SU-DHL-6 (cell line): ENCODE measurements around the gene FIBP.

Source experiments
- H2AFZ ChIP-seq: fragments of 200-600 bp; sonication (generic); 2 replicates; pipeline ENCODE4 v1.6.1; 2014; ENCODE audit warnings: low read depth, mild to moderate bottlenecking, moderate library complexity, mixed read lengths, antibody characterized with exemption, low read length; ENCODE audit not compliant: severe bottlenecking
- H3F3A ChIP-seq: fragments of 200-600 bp; shearing (Covaris generic); 2 replicates; pipeline ENCODE4 v1.6.0; 2016; ENCODE audit warnings: antibody characterized with exemption, mild to moderate bottlenecking; ENCODE audit not compliant: insufficient read depth
- H3K27ac ChIP-seq: fragments of 200-600 bp; sonication (generic); 2 replicates; pipeline ENCODE4 v1.5.1; 2016; ENCODE audit warnings: low read depth, mild to moderate bottlenecking, low read length, moderate library complexity, mixed read lengths
- H3K27me3 ChIP-seq: fragments of 200-600 bp; sonication (generic), shearing (Covaris generic); 2 replicates; pipeline ENCODE4 v1.6.0; 2014; ENCODE audit warnings: mild to moderate bottlenecking, low read length
- H3K36me3 ChIP-seq: fragments of 200-600 bp; sonication (generic); 2 replicates; pipeline ENCODE4 v1.6.1; 2014; ENCODE audit warnings: mild to moderate bottlenecking, low read length, mixed read lengths
- H3K4me2 ChIP-seq: fragments of 300-600, 200-600 bp; shearing (Covaris generic), sonication (generic); 2 replicates; pipeline ENCODE4 v1.6.0; 2014; ENCODE audit warnings: low read length, low read depth, mild to moderate bottlenecking; ENCODE audit not compliant: poor library complexity, severe bottlenecking
- H3K4me3 ChIP-seq: fragments of 200-600 bp; sonication (generic); 2 replicates; pipeline ENCODE4 v1.5.1; 2014; ENCODE audit warnings: antibody characterized with exemption, low read length, mild to moderate bottlenecking, mixed read lengths; ENCODE audit not compliant: insufficient read depth, poor library complexity, severe bottlenecking
- H3K79me2 ChIP-seq: fragments of 200-600 bp; sonication (generic); 2 replicates; pipeline ENCODE4 v1.6.1; 2014; ENCODE audit warnings: mild to moderate bottlenecking, low read length, moderate library complexity; ENCODE audit not compliant: insufficient read depth
- H3K9ac ChIP-seq: fragments of 200-600 bp; sonication (generic); 2 replicates; pipeline ENCODE4 v1.7.0; 2014; ENCODE audit warnings: mild to moderate bottlenecking, low read length
- H3K9me2 ChIP-seq: fragments of 200-600 bp; sonication (generic); replicated peaks from 2 replicates; pipeline ENCODE4 v1.6.1; 2014; ENCODE audit warnings: low read length; ENCODE audit not compliant: insufficient read depth
- H3K9me3 ChIP-seq: fragments of 200-600 bp; sonication (generic); 2 replicates; pipeline ENCODE4 v1.6.1; 2014; ENCODE audit warnings: low read length, mixed read lengths; ENCODE audit not compliant: insufficient read depth
- H4K20me1 ChIP-seq: fragments of 200-600 bp; sonication (generic); 2 replicates; pipeline ENCODE4 v1.6.1; 2014; ENCODE audit warnings: low read depth, mild to moderate bottlenecking, antibody characterized with exemption, low read length, moderate library complexity, mixed read lengths
- EZH2phosphoT487 ChIP-seq: fragments of 200-600 bp; sonication (generic), shearing (Covaris generic); conservative IDR thresholded peaks from 2 replicates; pipeline ENCODE4 v1.6.1; 2018; ENCODE audit warnings: mild to moderate bottlenecking, antibody characterized with exemption, low read length, moderate library complexity, mixed read lengths
- TF ChIP-seq, protein P1 (sequence below): fragments of 200-600 bp; sonication (generic); IDR thresholded peaks from one replicate; pipeline ENCODE4 v1.5.1; 2017; ENCODE audit warnings: antibody characterized with exemption, mild to moderate bottlenecking, low read length, moderate library complexity; ENCODE audit not compliant: insufficient read depth, poor library complexity, severe bottlenecking

Gene FIBP

DNA sequence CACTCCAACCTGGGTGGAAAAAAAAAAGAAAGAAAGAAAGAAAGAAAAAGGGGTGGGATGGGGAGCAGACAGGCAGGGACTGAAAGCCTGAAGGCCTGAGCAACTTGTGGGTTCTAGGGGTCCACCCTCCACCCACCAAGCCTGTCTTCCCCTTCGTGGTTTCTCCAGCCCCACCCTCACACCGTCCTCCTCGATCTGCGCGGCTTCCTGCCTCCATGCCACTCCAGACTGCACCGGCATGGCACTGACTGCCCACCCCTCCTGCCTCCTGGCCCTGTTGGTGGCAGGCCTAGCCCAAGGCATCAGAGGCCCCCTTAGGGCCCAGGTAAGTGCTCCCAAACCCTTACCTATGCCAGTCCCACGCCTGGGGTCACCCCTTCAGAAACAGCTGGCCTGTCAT lies 8.7 kb downstream of the FIBP start, which contains the start of gene CTSW:
Gene CTSW, plus strand, starts transcription at position 221 of the 400 bp plus-strand sequence. Its CDS starts 18 bp downstream, at position 239.
- Histone ChIP-seq H3K4me2 (no peak within 1 kb of the TSS), H3K79me2 (no peaks in the 10 kb centered on the region), H3K27me3 (no peaks in the 10 kb centered on the region), H3K27ac (no peak within 1 kb of the TSS), H3F3A (no peaks in the 10 kb centered on the region), H3K9me3 (no peaks in the 10 kb centered on the region), H2AFZ (no peak within 1 kb of the TSS), H3K9ac (no peak within 1 kb of the TSS), H3K36me3 (no peaks in the 10 kb centered on the region), H3K4me3 (no peak within 1 kb of the TSS), H3K9me2 (no peaks in the 10 kb centered on the region), H4K20me1 (no peaks in the 10 kb centered on the region)
- no peak for TF ChIP-seq EZH2phosphoT487

DNA sequence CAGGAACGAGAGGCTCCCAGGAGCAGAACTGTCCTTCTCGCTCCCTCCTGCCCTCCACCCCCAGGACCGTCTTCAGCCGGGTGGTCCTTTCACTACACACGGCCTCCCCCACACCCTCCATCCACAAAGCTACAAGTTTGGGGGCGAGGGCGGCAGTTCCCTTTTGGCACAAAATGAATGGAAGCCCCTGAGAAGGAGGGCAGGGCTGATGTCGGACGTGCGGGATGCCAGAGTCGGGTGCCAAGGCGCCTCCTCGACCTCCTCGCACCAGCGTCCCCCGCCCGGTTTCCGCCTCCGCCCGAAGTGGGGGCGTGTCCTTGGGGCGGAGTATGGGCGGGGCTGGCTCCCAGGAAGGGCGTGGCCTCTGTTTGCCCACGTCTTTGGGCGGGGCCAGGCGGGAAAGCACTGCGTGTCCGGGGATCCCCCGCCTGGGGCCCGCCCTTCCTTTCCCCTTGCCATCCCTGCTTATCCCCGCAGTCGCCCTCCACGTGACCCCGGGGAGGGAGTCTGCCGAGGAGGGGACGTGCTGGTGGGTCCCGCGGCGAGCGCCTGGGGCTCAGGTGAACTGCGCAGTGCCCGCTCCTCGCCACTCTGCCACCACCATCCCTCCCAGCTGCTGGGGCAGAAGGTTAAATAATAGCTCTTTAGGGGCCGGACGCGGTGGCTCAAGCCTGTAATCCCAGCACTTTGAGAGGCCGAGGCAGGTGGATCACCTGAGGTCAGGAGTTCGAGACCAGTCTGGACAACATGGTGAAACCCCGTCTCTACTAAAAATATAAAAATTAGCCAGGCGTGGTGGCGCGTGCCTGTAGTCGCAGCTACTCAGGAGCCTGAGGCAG lies 14.7 kb downstream of the FIBP start:
- Histone ChIP-seq H4K20me1 (no peaks in the 10 kb centered on the region), H3K9me3 (no peaks in the 10 kb centered on the region), H2AFZ (peak overlapping the region; percentile 78), H3K9ac (peak overlapping the region; percentile 51), H3K27me3 (no peaks in the 10 kb centered on the region), H3K27ac (no peak overlapping the region), H3K4me2 (peak overlapping the region; percentile 59), H3K36me3 (no peaks in the 10 kb centered on the region), H3F3A (no peaks in the 10 kb centered on the region), H3K4me3 (peak overlapping the region; percentile 46), H3K9me2 (no peaks in the 10 kb centered on the region), H3K79me2 (no peaks in the 10 kb centered on the region)
- no peak for TF ChIP-seq EZH2phosphoT487
- TF ChIP-seq, protein P1, sequence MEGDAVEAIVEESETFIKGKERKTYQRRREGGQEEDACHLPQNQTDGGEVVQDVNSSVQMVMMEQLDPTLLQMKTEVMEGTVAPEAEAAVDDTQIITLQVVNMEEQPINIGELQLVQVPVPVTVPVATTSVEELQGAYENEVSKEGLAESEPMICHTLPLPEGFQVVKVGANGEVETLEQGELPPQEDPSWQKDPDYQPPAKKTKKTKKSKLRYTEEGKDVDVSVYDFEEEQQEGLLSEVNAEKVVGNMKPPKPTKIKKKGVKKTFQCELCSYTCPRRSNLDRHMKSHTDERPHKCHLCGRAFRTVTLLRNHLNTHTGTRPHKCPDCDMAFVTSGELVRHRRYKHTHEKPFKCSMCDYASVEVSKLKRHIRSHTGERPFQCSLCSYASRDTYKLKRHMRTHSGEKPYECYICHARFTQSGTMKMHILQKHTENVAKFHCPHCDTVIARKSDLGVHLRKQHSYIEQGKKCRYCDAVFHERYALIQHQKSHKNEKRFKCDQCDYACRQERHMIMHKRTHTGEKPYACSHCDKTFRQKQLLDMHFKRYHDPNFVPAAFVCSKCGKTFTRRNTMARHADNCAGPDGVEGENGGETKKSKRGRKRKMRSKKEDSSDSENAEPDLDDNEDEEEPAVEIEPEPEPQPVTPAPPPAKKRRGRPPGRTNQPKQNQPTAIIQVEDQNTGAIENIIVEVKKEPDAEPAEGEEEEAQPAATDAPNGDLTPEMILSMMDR: no peak

DNA sequence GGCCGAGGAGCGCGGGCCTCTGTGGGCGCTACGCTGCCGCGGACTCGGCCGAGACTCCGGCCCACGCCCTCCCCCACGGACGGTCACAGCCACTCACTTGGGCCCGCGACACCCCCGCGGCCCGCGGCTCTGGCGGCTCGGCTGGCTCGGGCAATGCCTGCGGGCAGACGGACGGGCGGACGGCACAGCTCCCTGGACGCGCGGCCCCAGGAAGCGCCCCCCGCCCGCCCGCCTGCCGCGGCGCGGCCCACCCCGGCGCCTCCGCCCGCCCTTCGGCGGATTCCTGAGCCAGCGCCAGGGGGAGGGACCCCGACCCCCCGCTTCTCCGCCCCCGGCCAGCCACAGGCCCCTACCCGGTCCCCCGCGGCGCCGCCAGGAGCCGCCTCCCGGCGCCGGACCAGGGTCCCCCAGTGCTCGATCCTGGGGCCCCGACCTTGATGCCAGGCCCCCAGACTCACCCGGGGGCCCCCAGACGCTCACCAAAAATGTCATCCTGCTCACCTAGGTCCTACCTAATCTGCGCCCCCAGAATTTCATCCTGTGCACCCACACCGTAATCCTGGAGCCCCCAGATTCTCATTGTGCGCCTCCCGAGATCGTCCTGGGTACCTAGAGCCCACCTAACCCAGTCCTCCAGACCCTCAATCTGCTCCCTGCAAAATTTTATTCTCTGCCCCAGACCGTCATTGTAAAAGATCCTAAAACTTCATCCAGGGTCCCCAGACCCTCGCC lies 15.5 kb downstream of the FIBP start, which contains the start of gene EFEMP2:
Gene EFEMP2, minus strand, starts transcription at position 215 of the 732 bp plus-strand sequence. CDS start 446 bp downstream, outside the sequence.
- Histone ChIP-seq H4K20me1 (no peaks in the 10 kb centered on the region), H3F3A (no peaks in the 10 kb centered on the region), H3K9me2 (no peaks in the 10 kb centered on the region), H2AFZ (peak within 1 kb of the TSS; percentile 78), H3K36me3 (no peaks in the 10 kb centered on the region), H3K79me2 (no peaks in the 10 kb centered on the region), H3K4me3 (peak within 1 kb of the TSS; percentile 46), H3K27me3 (no peaks in the 10 kb centered on the region), H3K4me2 (peak within 1 kb of the TSS; percentile 59), H3K9me3 (no peaks in the 10 kb centered on the region), H3K9ac (peak within 1 kb of the TSS; percentile 51), H3K27ac (no peak within 1 kb of the TSS)
- TF ChIP-seq, protein P1: no peak
- TF ChIP-seq EZH2phosphoT487: no peak
